ENCODE data around the gene SDK1.

GRCh38 chr7:4043988-4044387 is 742.9 kb downstream of the SDK1 start:
- no peak for TF ChIP-seq POLR2A (IDR thresholded peaks at IDR 0.05)
- TF ChIP-seq, protein P1, sequence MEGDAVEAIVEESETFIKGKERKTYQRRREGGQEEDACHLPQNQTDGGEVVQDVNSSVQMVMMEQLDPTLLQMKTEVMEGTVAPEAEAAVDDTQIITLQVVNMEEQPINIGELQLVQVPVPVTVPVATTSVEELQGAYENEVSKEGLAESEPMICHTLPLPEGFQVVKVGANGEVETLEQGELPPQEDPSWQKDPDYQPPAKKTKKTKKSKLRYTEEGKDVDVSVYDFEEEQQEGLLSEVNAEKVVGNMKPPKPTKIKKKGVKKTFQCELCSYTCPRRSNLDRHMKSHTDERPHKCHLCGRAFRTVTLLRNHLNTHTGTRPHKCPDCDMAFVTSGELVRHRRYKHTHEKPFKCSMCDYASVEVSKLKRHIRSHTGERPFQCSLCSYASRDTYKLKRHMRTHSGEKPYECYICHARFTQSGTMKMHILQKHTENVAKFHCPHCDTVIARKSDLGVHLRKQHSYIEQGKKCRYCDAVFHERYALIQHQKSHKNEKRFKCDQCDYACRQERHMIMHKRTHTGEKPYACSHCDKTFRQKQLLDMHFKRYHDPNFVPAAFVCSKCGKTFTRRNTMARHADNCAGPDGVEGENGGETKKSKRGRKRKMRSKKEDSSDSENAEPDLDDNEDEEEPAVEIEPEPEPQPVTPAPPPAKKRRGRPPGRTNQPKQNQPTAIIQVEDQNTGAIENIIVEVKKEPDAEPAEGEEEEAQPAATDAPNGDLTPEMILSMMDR (IDR thresholded peaks at IDR 0.05) = no peak
